Measurements from ENCODE around the gene TOR2A. TPM values are rescaled to one million over a fixed set of nuclear protein-coding genes. Genes with fewer than 3 reads are reported as not detected.

TOR2A gene
- total RNA-seq, 4 donors from 2014 or later = 31.4 to 126 (median 48.1) TPM

DNA sequence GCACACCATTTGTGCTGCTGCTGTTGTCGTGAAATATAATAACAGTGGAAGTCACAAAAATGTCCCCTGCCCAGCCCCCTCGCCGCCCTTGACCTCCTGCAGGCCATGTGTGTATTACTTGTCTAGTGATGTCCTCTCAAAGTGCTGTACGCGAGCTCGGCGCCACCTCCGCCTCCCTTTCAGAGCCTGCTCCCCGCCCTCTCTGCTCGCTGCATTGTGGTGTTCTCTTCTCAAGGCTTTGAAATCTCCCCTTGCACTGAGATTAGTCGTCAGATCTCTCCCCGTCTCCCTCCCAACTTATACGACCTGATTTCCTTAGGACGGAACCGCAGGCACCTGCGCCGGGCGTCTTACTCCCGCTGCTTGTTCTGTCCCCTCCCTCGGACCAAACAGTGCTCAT is 43.0 kb downstream of the TOR2A start:
- no peak for DNase-seq
- no peaks in the 10 kb centered on the region for H3K4me1 ChIP-seq
- WGBS, 2 donors (ENCODE audit: low coverage in 1 of 2) = 85 to 88% methylated on average over 9 to 20 of the region's 20 CpGs
- H3K9me3 ChIP-seq = no peaks in the 10 kb centered on the region
- no peaks in the 10 kb centered on the region for H3K36me3 ChIP-seq
- in situ Hi-C loops (cut with MboI; ENCODE audit: low pct_ligation_motif_present in 1 of 4, low pct_unique_long_range_greater_than_20kb in 1 of 4, low sequenced_read_pairs in 3 of 4) = no loop called here
- no peaks in the 10 kb centered on the region for H3K27me3 ChIP-seq
- no peak overlapping the region for H3K4me3 ChIP-seq
- no peak overlapping the region for H3K27ac ChIP-seq
- TF ChIP-seq POLR2A (IDR thresholded peaks at IDR 0.05) (no peak), EP300 (IDR thresholded peaks at IDR 0.05; ENCODE audit: low read depth) (no peak), POLR2AphosphoS5 (IDR thresholded peaks at IDR 0.05) (no peak)
- TF ChIP-seq, protein P1, sequence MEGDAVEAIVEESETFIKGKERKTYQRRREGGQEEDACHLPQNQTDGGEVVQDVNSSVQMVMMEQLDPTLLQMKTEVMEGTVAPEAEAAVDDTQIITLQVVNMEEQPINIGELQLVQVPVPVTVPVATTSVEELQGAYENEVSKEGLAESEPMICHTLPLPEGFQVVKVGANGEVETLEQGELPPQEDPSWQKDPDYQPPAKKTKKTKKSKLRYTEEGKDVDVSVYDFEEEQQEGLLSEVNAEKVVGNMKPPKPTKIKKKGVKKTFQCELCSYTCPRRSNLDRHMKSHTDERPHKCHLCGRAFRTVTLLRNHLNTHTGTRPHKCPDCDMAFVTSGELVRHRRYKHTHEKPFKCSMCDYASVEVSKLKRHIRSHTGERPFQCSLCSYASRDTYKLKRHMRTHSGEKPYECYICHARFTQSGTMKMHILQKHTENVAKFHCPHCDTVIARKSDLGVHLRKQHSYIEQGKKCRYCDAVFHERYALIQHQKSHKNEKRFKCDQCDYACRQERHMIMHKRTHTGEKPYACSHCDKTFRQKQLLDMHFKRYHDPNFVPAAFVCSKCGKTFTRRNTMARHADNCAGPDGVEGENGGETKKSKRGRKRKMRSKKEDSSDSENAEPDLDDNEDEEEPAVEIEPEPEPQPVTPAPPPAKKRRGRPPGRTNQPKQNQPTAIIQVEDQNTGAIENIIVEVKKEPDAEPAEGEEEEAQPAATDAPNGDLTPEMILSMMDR (IDR thresholded peaks at IDR 0.05) = no peak
- intact Hi-C loops (cut with DNase I; ENCODE audit: low total_unique reads) = no loop called here

DNA sequence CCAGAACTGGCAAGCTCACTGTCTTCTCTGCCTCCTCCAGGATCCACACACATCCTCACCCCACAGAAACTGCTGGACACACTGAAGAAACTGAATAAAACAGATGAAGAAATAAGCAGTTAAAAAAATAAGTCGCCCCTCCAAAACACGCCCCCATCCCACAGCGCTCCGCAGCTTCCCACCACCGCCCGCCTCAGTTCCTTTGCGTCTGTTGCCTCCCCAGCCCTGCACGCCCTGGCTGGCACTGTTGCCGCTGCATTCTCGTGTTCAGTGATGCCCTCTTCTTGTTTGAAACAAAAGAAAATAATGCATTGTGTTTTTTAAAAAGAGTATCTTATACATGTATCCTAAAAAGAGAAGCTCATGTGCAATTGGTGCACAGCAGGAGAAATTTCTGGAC is 44.4 kb downstream of the TOR2A start:
- Histone ChIP-seq H3K36me3 (no peaks in the 10 kb centered on the region), H3K9me3 (no peaks in the 10 kb centered on the region), H3K4me1 (no peaks in the 10 kb centered on the region), H3K4me3 (no peak overlapping the region), H3K27me3 (no peaks in the 10 kb centered on the region), H3K27ac (no peak overlapping the region)
- 90 to 96% methylated on average over 7 to 10 of the region's 10 CpGs for WGBS, 2 donors (ENCODE audit: low coverage in 1 of 2)
- in situ Hi-C loops (cut with MboI; ENCODE audit: low pct_ligation_motif_present in 1 of 4, low pct_unique_long_range_greater_than_20kb in 1 of 4, low sequenced_read_pairs in 3 of 4) = no loop called here
- TF ChIP-seq EP300 (IDR thresholded peaks at IDR 0.05; ENCODE audit: low read depth) (no peak), POLR2A (IDR thresholded peaks at IDR 0.05) (no peak), POLR2AphosphoS5 (IDR thresholded peaks at IDR 0.05) (no peak)
- TF ChIP-seq, protein P1 (IDR thresholded peaks at IDR 0.05) = no peak
- intact Hi-C loops (cut with DNase I; ENCODE audit: low total_unique reads) = no loop called here
- DNase-seq = no peak

DNA sequence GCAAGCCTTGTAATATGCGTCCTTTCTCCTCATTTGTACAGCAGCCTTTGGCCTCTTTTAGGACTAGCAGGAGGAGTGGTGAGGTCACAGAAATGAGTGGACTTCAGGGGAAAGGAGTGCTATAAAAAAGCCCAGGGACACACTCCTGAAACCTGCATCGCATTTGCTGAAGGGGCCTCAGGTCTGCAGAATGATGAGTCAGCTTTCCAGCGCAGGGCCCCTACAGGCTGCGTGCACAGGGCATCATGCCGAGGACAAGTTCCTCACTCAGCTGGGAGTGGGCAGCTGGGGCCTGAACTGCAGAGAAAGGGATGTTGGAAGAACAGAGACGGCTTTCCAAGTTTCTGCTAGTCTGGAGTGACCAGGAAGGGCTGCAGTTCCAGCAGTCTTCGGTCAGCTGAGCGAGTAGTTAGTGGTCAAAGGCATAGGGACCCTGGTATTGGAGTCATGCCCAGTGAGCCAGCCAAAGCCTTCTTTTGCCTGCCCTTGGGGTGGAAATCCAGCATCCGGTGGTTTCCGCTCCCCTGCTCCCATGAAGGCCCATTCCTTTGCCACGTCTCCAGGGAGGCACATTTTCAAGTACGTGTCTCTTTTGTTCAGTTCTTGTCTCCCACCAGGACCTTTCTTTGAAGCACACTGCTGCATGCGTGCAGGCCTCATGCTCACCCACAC is 45.6 kb downstream of the TOR2A start:
- TF ChIP-seq, protein P1 (IDR thresholded peaks at IDR 0.05) = no peak
- no peak for TF ChIP-seq POLR2A (IDR thresholded peaks at IDR 0.05)
- TF ChIP-seq EP300 (IDR thresholded peaks at IDR 0.05; ENCODE audit: low read depth) = no peak
- TF ChIP-seq POLR2AphosphoS5 (IDR thresholded peaks at IDR 0.05) = no peak
- H3K36me3 ChIP-seq = no peaks in the 10 kb centered on the region
- DNase-seq = no peak
- no peaks in the 10 kb centered on the region for H3K4me1 ChIP-seq
- in situ Hi-C loops (cut with MboI; ENCODE audit: low pct_ligation_motif_present in 1 of 4, low pct_unique_long_range_greater_than_20kb in 1 of 4, low sequenced_read_pairs in 3 of 4) = no loop called here
- intact Hi-C loops (cut with DNase I; ENCODE audit: low total_unique reads) = no loop called here
- H3K9me3 ChIP-seq = no peaks in the 10 kb centered on the region
- no peak overlapping the region for H3K4me3 ChIP-seq
- WGBS, 2 donors (ENCODE audit: low coverage in 1 of 2) = 94 to 100% methylated on average over 1 to 13 of the region's 13 CpGs
- no peak overlapping the region for H3K27ac ChIP-seq
- H3K27me3 ChIP-seq = no peaks in the 10 kb centered on the region

DNA sequence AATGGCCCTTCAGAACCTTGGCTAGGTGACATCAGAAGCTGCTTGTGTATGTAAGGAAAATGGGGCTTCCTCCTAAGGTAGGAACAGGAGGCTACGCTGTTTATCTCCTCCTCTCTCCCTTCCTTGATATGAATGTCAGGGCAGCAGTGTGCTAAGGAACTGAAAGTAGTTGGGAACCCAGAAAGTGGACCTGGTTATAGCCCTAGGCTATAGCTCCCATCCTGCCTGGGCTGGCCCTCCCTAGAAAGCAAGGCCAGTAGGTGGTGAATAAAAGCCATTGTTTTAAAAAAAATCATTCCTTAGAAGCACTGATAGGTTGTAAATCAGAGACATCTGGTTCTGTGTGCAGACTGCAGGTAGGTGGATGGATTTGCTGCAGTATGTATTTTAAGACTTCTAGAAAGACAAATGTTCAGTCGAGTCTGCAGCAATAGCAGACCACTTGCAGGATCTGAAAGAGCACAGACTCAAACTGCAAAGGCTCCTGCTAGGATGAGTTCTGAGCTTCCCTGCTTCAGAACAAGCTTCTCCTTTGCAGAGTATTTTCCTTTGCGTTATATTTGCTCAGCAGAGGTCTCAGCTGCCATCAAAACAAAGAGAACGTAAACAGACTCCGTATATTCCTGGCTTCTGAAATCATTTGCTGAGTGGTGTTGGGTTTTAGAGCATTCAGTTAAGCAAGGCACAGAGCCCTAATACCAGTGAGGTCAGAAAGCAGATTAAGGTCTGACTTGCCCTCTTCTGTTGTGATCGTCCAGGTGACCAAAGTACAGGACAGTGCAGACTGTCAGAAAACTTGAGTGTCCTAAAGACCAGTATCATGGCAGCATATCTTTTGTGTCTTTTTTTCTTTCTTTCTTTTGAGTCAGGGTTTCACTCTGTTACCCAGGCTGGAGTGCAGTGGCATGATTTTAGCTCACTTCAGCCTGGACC is 48.4 kb downstream of the TOR2A start:
- no peaks in the 10 kb centered on the region for H3K4me1 ChIP-seq
- intact Hi-C loops (cut with DNase I; ENCODE audit: low total_unique reads) (no loop called here), in situ Hi-C loops (cut with MboI; ENCODE audit: low pct_ligation_motif_present in 1 of 4, low pct_unique_long_range_greater_than_20kb in 1 of 4, low sequenced_read_pairs in 3 of 4) (no loop called here)
- no peaks in the 10 kb centered on the region for H3K36me3 ChIP-seq
- DNase-seq = no peak
- TF ChIP-seq, protein P1 (IDR thresholded peaks at IDR 0.05) = no peak
- TF ChIP-seq EP300 (IDR thresholded peaks at IDR 0.05; ENCODE audit: low read depth) (no peak), POLR2AphosphoS5 (IDR thresholded peaks at IDR 0.05) (no peak)
- WGBS, 2 donors (ENCODE audit: low coverage in 1 of 2) = 64 to 70% methylated on average over 6 of the region's 6 CpGs
- no peak overlapping the region for H3K27ac ChIP-seq
- no peaks in the 10 kb centered on the region for H3K27me3 ChIP-seq
- H3K4me3 ChIP-seq = no peak overlapping the region
- H3K9me3 ChIP-seq = no peaks in the 10 kb centered on the region
